H9 (cell line): ENCODE measurements around the gene ASTL. TPM values are rescaled to one million over a fixed set of nuclear protein-coding genes. Genes with fewer than 3 reads are reported as not detected.

Experiments
- DNase-seq: peaks from one replicate; pipeline ENCODE4 v3.0.0-alpha.2; 2017
- H2AFZ ChIP-seq: one replicate; pipeline ENCODE4 v1.6.1; 2013; ENCODE audit warnings: mild to moderate bottlenecking, low read length, control low read depth, moderate library complexity
- H2AK5ac ChIP-seq: 2 replicates; pipeline ENCODE4 v1.6.1; 2013; ENCODE audit warnings: low read length, control low read depth, mixed read lengths; ENCODE audit not compliant: insufficient read length
- H2BK120ac ChIP-seq: one replicate; pipeline ENCODE4 v1.6.1; 2013; ENCODE audit warnings: low read depth, mild to moderate bottlenecking, low read length, control low read depth, inconsistent platforms; ENCODE audit not compliant: poor library complexity, severe bottlenecking
- H2BK12ac ChIP-seq: 2 replicates; pipeline ENCODE4 v1.6.1; 2013; ENCODE audit warnings: low read length, control low read depth, mixed read lengths, low read depth; ENCODE audit not compliant: insufficient read length
- H2BK15ac ChIP-seq: 2 replicates; pipeline ENCODE4 v1.6.1; 2013; ENCODE audit warnings: low read depth, low read length, control low read depth
- H2BK20ac ChIP-seq: one replicate; pipeline ENCODE4 v1.6.1; 2013; ENCODE audit warnings: low read depth, mild to moderate bottlenecking, low read length, control low read depth, inconsistent platforms; ENCODE audit not compliant: poor library complexity, severe bottlenecking
- H2BK5ac ChIP-seq: 2 replicates; pipeline ENCODE4 v1.6.1; 2013; ENCODE audit warnings: low read length, control low read depth, mixed read lengths; ENCODE audit not compliant: insufficient read length
- H3K14ac ChIP-seq: 2 replicates; pipeline ENCODE4 v1.6.1; 2013; ENCODE audit warnings: low read length, control low read depth; ENCODE audit not compliant: insufficient read depth
- H3K18ac ChIP-seq: 2 replicates; pipeline ENCODE4 v1.6.1; 2013; ENCODE audit warnings: low read depth, mild to moderate bottlenecking, mixed read lengths, low read length, control low read depth; ENCODE audit not compliant: insufficient read length
- H3K23ac ChIP-seq: 2 replicates; pipeline ENCODE4 v1.6.1; 2013; ENCODE audit warnings: low read length, control low read depth, mixed read lengths, low read depth; ENCODE audit not compliant: insufficient read length
- H3K23me2 ChIP-seq: 2 replicates; pipeline ENCODE4 v1.6.1; 2013; ENCODE audit warnings: low read depth, mild to moderate bottlenecking, mixed read lengths, low read length, control low read depth; ENCODE audit not compliant: insufficient read length, poor library complexity, severe bottlenecking
- H3K27ac ChIP-seq: 2 replicates; pipeline ENCODE4 v1.5.1; 2013; ENCODE audit warnings: low read length, control low read depth, mixed read lengths, low read depth; ENCODE audit not compliant: insufficient read length
- H3K27me3 ChIP-seq: 2 replicates; pipeline ENCODE4 v1.6.1; 2013; ENCODE audit warnings: low read length, control low read depth, inconsistent platforms; ENCODE audit not compliant: insufficient read depth
- H3K4ac ChIP-seq: 2 replicates; pipeline ENCODE4 v1.6.1; 2013; ENCODE audit warnings: low read depth, mild to moderate bottlenecking, control low read depth, inconsistent platforms, low read length, moderate library complexity
- H3K4me1 ChIP-seq: 2 replicates; pipeline ENCODE4 v1.6.1; 2013; ENCODE audit warnings: low read length, control low read depth, inconsistent platforms; ENCODE audit not compliant: insufficient read depth
- H3K4me2 ChIP-seq: 2 replicates; pipeline ENCODE4 v1.6.1; 2013; ENCODE audit warnings: low read length, control low read depth, mixed read lengths; ENCODE audit not compliant: insufficient read length, insufficient read depth
- H3K56ac ChIP-seq: 2 replicates; pipeline ENCODE4 v1.6.1; 2013; ENCODE audit warnings: low read depth, mild to moderate bottlenecking, mixed read lengths, low read length, control low read depth; ENCODE audit not compliant: insufficient read length
- H3K79me1 ChIP-seq: 2 replicates; pipeline ENCODE4 v1.6.1; 2013; ENCODE audit warnings: low read depth, mild to moderate bottlenecking, moderate library complexity, low read length, control low read depth, inconsistent platforms; ENCODE audit not compliant: insufficient read depth, poor library complexity, severe bottlenecking
- H3K79me2 ChIP-seq: 2 replicates; pipeline ENCODE4 v1.6.1; 2013; ENCODE audit warnings: low read length, control low read depth, inconsistent platforms; ENCODE audit not compliant: insufficient read depth
- H3K9ac ChIP-seq: 2 replicates; pipeline ENCODE4 v1.6.1; 2013; ENCODE audit warnings: low read length, control low read depth, mixed read lengths; ENCODE audit not compliant: insufficient read length; ENCODE audit errors: extremely low read depth
- H3K9me3 ChIP-seq: one replicate; pipeline ENCODE4 v1.6.1; 2013; ENCODE audit warnings: low read depth, low read length, inconsistent platforms; ENCODE audit not compliant: control insufficient read depth
- H3T11ph ChIP-seq: one replicate; pipeline ENCODE4 v1.6.1; 2013; ENCODE audit warnings: mild to moderate bottlenecking, low read length, control low read depth, inconsistent platforms
- H4K20me1 ChIP-seq: one replicate; pipeline ENCODE4 v1.6.1; 2013; ENCODE audit not compliant: control insufficient read depth, insufficient read length, insufficient read depth
- H4K5ac ChIP-seq: 2 replicates; pipeline ENCODE4 v1.6.1; 2013; ENCODE audit warnings: low read depth, mild to moderate bottlenecking, mixed read lengths, low read length, control low read depth; ENCODE audit not compliant: insufficient read length
- H4K8ac ChIP-seq: replicated peaks from 2 replicates; pipeline ENCODE4 v1.6.1; 2013; ENCODE audit warnings: low read length, control low read depth, mixed read lengths, low read depth; ENCODE audit not compliant: insufficient read length
- H4K91ac ChIP-seq: 2 replicates; pipeline ENCODE4 v1.6.1; 2013; ENCODE audit warnings: low read depth, mild to moderate bottlenecking, moderate library complexity, mixed read lengths, low read length, control low read depth; ENCODE audit not compliant: insufficient read length
- H3K27ac Mint-ChIP-seq, 3 experiments: 2 replicates in 2 of 3; 3 replicates in 1 of 3; pipeline ENCODE4 v1.8.0; 2020 to 2021; ENCODE audit warnings: mixed read lengths in 3 of 3, mild to moderate bottlenecking in 1 of 3, moderate library complexity in 1 of 3
- H3K27me3 Mint-ChIP-seq: 2 replicates; pipeline ENCODE4 v1.8.0; 2021; ENCODE audit warnings: low read depth, mild to moderate bottlenecking, moderate library complexity, mixed read lengths
- H3K36me3 Mint-ChIP-seq, 3 experiments: 2 replicates in 2 of 3; 3 replicates in 1 of 3; pipeline ENCODE4 v1.8.0; 2020 to 2021; ENCODE audit warnings: low read depth in 3 of 3, mixed read lengths in 3 of 3; ENCODE audit not compliant: insufficient read depth in 1 of 3
- H3K4me1 Mint-ChIP-seq, 2 experiments: 2 replicates each; pipeline ENCODE4 v1.8.0; 2020; ENCODE audit warnings: mixed read lengths in 2 of 2
- H3K4me3 Mint-ChIP-seq, 2 experiments: 2 replicates in 1 of 2; 3 replicates in 1 of 2; pipeline ENCODE4 v1.8.0; 2020 to 2021; ENCODE audit warnings: mild to moderate bottlenecking in 2 of 2, mixed read lengths in 2 of 2, moderate library complexity in 1 of 2
- H3K9me3 Mint-ChIP-seq, 2 experiments: 2 replicates in 1 of 2; 3 replicates in 1 of 2; pipeline ENCODE4 v1.8.0; 2020; ENCODE audit warnings: mild to moderate bottlenecking in 2 of 2, mixed read lengths in 2 of 2, moderate library complexity in 1 of 2
- CTCF ChIP-seq: fragments of 200-600 bp; sonication (generic); conservative IDR thresholded peaks from 3 replicates; pipeline ENCODE4 v1.8.0; 2021; ENCODE audit warnings: antibody characterized with exemption, mild to moderate bottlenecking
- WGBS: extraction: QIAGEN DNeasy Blood & Tissue Kit; methylation state at CpG from one replicate; pipeline ENCODE4 v1.1.7; 2013; ENCODE audit warnings: missing lambda C conversion rate, low lambda C conversion rate, mixed read lengths; ENCODE audit not compliant: insufficient read length; ENCODE audit errors: extremely low coverage; 5-methylcytosine and 5-hydroxymethylcytosine counted together
- total RNA-seq: library from RNA; stranded (reverse); gene quantifications from 2 replicates; pipeline ENCODE4 v1.2.1, GENCODE V29; 2021

The ASTL gene
- total RNA-seq, 1 experiment from 2014 or later, result 0.81 TPM

GRCh38 chr2:96139181-96139758, 968 bp upstream of the ASTL start:
- no peaks in the 10 kb centered on the region for H3K9me3 Mint-ChIP-seq
- Histone ChIP-seq H3K23me2 (no peaks in the 10 kb centered on the region), H4K20me1 (no peaks in the 10 kb centered on the region), H4K91ac (no peak overlapping the region), H2BK20ac (no peak overlapping the region), H3K9ac (no peak overlapping the region), H4K5ac (no peak overlapping the region), H3K4me1 (no peaks in the 10 kb centered on the region), H3K14ac (no peak overlapping the region), H3K4ac (no peak overlapping the region), H3K9me3 (no peaks in the 10 kb centered on the region), H2BK15ac (no peak overlapping the region), H3K27me3 (no peaks in the 10 kb centered on the region), H2BK5ac (no peak overlapping the region), H2AK5ac (no peak overlapping the region), H2AFZ (no peak overlapping the region), H3K56ac (no peak overlapping the region), H3K27ac (no peak overlapping the region), H2BK120ac (no peak overlapping the region), H3K18ac (no peak overlapping the region), H3K79me2 (no peaks in the 10 kb centered on the region), H2BK12ac (no peak overlapping the region), H3K23ac (no peak overlapping the region), H4K8ac (no peak overlapping the region), H3T11ph (no peak overlapping the region), H3K79me1 (no peaks in the 10 kb centered on the region), H3K4me2 (peak overlapping the region; percentile 4)
- no peak for DNase-seq
- H3K27ac Mint-ChIP-seq, result no peak overlapping the region
- no CpG with 5 or more reads among the region's 7 CpGs for WGBS
- peaks cover 21% of the 10 kb centered on the region for H3K27me3 Mint-ChIP-seq
- no peak overlapping the region; a peak in 1 of 5 replicates for H3K4me3 Mint-ChIP-seq
- no peak for TF ChIP-seq CTCF
- peaks cover 0 to 15% (median 0%) of the 10 kb centered on the region in 3 experiments; a peak in 2 of 7 replicates for H3K36me3 Mint-ChIP-seq
- H3K4me1 Mint-ChIP-seq, result peaks cover 18% of the 10 kb centered on the region in 2 experiments
